Stimulated activated CD8-positive, alpha-beta memory T cell treated with anti-CD3 and anti-CD28 coated beads, Interleukin-2, amount 100 ng/mL, for 1 hour (primary cell): ENCODE results near the gene ITPR1.

Source experiments
- DNase-seq, 2 donors: peaks; one replicate each; pipeline ENCODE4 v3.0.0-alpha.2; 2020; ENCODE audit warnings: low read depth in 2 of 2

ITPR1 gene

GRCh38 chr3:4686619-4687018 lies 193.5 kb downstream of the ITPR1 start:
- no peak for DNase-seq

GRCh38 chr3:4687167-4687566 lies 194.0 kb downstream of the ITPR1 start:
- no peak for DNase-seq

GRCh38 chr3:4687596-4687995 lies 194.4 kb downstream of the ITPR1 start:
- no peak for DNase-seq

GRCh38 chr3:4688411-4688810 lies 195.3 kb downstream of the ITPR1 start:
- DNase-seq, result no peak

GRCh38 chr3:4689021-4689420 lies 195.9 kb downstream of the ITPR1 start:
- no peak for DNase-seq

- no peak for DNase-seq
Observed at GRCh38 chr3:4690277-4690676, 197.1 kb downstream of the ITPR1 start.

GRCh38 chr3:4693620-4694019 lies 200.5 kb downstream of the ITPR1 start:
- no peak for DNase-seq

- no peak for DNase-seq
Observed at GRCh38 chr3:4695846-4696245, 202.7 kb downstream of the ITPR1 start.

GRCh38 chr3:4696266-4696665 lies 203.1 kb downstream of the ITPR1 start:
- DNase-seq, result no peak

- no peak for DNase-seq
Observed at GRCh38 chr3:4698125-4698821, 205.1 kb downstream of the ITPR1 start.

GRCh38 chr3:4703054-4703480 lies 209.9 kb downstream of the ITPR1 start:
- no peak for DNase-seq

GRCh38 chr3:4704552-4704951 lies 211.4 kb downstream of the ITPR1 start:
- no peak for DNase-seq

- no peak for DNase-seq
Observed at GRCh38 chr3:4707324-4707723, 214.2 kb downstream of the ITPR1 start.

GRCh38 chr3:4708230-4708629 lies 215.1 kb downstream of the ITPR1 start:
- no peak for DNase-seq

- no peak for DNase-seq
Observed at GRCh38 chr3:4709341-4709740, 216.2 kb downstream of the ITPR1 start.

GRCh38 chr3:4710191-4710590 lies 217.0 kb downstream of the ITPR1 start:
- DNase-seq, result no peak

- no peak for DNase-seq
Observed at GRCh38 chr3:4711680-4711992, 218.5 kb downstream of the ITPR1 start.

- no peak for DNase-seq
Observed at GRCh38 chr3:4712109-4712508, 219.0 kb downstream of the ITPR1 start.

GRCh38 chr3:4714045-4714444 lies 220.9 kb downstream of the ITPR1 start:
- no peak for DNase-seq

- no peak for DNase-seq
Observed at GRCh38 chr3:4716266-4716665, 223.1 kb downstream of the ITPR1 start.

GRCh38 chr3:4716706-4717362 lies 223.7 kb downstream of the ITPR1 start:
- no peak for DNase-seq

- no peak for DNase-seq
Observed at GRCh38 chr3:4717363-4717740, 224.2 kb downstream of the ITPR1 start.

- no peak for DNase-seq
Observed at GRCh38 chr3:4718179-4718736, 225.1 kb downstream of the ITPR1 start.
